ENCODE results near the gene CNTNAP2.

DNA sequence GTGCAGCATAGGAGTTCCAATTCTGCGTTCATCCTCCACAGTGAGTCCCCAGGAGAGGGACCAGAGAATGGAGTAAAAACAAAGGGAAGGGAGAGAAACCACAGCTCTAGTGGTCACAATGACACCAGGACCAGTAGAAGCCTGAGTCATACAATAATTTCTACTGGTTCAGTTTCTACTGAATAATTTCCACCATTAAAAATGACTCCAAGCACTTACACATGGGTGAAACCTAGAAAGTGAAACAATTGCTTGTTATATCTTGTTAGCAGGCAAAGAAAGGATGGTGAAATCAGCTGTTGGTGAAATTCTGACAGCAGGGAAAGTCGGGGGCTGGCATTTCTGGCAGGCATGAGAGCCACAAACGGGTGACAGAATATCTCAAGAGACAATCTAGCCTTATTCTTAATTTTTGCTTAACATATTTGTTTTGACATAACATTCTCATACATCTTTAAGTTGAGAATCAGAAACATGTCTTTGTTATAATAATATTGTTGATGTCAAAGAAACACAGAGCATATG is 1408.2 kb downstream of the CNTNAP2 start:
- no peak for TF ChIP-seq POLR2A (IDR thresholded peaks at IDR 0.05; ENCODE audit: low read depth, low read length)
- TF ChIP-seq TAF1 (IDR thresholded peaks at IDR 0.05; ENCODE audit: low read depth, low read length) = no peak
- TF ChIP-seq POLR2AphosphoS5 (IDR thresholded peaks at IDR 0.05; ENCODE audit: low read depth, low read length) = no peak
- no peak for TF ChIP-seq SPI1 (IDR thresholded peaks at IDR 0.05; ENCODE audit: low read depth, low read length)
